Lower lobe of right lung (tissue), 2 donors: ENCODE measurements around the gene MPRIP. TPM values are rescaled to one million over a fixed set of nuclear protein-coding genes. Genes with fewer than 3 reads are reported as not detected.

Experiments used
- ATAC-seq, 2 donors: fragments of 200-7000 bp; cut with Tn5 transposase; one replicate each; pipeline ENCODE4 v1.9.1; 2020 to 2022; ENCODE audit warnings: mild to moderate bottlenecking in 2 of 2, moderate library complexity in 2 of 2
- DNase-seq: peaks from one replicate; pipeline ENCODE4 v3.0.0-alpha.2; 2020
- H3K27ac ChIP-seq: fragments of 200-600 bp; one replicate; pipeline ENCODE4 v1.8.0; 2022
- H3K27me3 ChIP-seq: fragments of 200-600 bp; one replicate; pipeline ENCODE4 v1.8.0; 2022; ENCODE audit warnings: low read depth
- H3K36me3 ChIP-seq: fragments of 200-600 bp; one replicate; pipeline ENCODE4 v1.8.0; 2022; ENCODE audit warnings: mild to moderate bottlenecking
- H3K4me1 ChIP-seq: fragments of 200-600 bp; one replicate; pipeline ENCODE4 v1.8.0; 2022
- H3K4me3 ChIP-seq: fragments of 200-600 bp; one replicate; pipeline ENCODE4 v1.8.0; 2022; ENCODE audit warnings: mild to moderate bottlenecking
- H3K9me3 ChIP-seq: fragments of 200-600 bp; one replicate; pipeline ENCODE4 v1.8.0; 2022
- intact Hi-C: fragments of 100-400 bp; cut with DNase I; formaldehyde crosslinking; loops from one replicate; pipeline ENCODE4 v1.11.0; 2022
- total RNA-seq: library from RNA; stranded (reverse); fragmentation: NEBNext Ultra II Directional; extraction: Animal tissue kit (Norgen Biotek cat#: 25700); gene quantifications from one replicate; pipeline ENCODE4 v1.2.1, GENCODE V29; 2021
- TF ChIP-seq, protein P1 (sequence below): fragments of 200-600 bp; IDR thresholded peaks from one replicate; pipeline ENCODE4 v1.8.0; 2022; ENCODE audit warnings: antibody characterized with exemption, mild to moderate bottlenecking
- donor health status: DM: no; HTN: yes; CAD: no; lungs with severe emphysema.

MPRIP gene
- total RNA-seq, 1 donor from 2014 or later, result 232 TPM

DNA sequence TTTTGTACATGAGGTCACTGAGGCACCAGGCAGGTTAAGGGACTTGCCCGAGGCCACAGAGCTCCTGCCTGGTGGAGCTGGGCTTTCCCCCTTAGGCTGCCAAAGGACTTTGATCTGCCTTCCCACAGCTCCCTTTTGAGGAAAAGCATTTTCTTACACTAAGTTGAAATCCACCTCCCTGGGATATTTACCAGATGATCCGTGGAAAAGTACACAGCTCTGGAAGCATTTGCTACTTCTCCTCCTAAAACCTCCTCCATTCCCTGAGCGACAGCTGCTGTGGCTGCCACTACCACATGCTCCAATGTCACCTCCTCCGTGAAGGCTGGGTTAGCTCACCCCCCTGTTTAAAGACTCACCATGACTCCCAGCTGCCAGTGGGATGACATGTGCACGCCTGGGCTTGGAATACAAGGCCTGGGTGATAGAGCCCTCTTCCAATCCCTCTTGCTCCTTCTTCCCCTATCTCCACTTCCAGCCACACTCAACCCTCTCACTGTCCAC lies 1.2 kb upstream of the MPRIP start:
- H3K36me3 ChIP-seq, result no peaks in the 10 kb centered on the region
- H3K9me3 ChIP-seq, result no peaks in the 10 kb centered on the region
- intact Hi-C loops, result no loop called here
- no peaks in the 10 kb centered on the region for H3K27me3 ChIP-seq
- H3K4me3 ChIP-seq, result no peak overlapping the region
- no peak for ATAC-seq
- TF ChIP-seq, protein P1, sequence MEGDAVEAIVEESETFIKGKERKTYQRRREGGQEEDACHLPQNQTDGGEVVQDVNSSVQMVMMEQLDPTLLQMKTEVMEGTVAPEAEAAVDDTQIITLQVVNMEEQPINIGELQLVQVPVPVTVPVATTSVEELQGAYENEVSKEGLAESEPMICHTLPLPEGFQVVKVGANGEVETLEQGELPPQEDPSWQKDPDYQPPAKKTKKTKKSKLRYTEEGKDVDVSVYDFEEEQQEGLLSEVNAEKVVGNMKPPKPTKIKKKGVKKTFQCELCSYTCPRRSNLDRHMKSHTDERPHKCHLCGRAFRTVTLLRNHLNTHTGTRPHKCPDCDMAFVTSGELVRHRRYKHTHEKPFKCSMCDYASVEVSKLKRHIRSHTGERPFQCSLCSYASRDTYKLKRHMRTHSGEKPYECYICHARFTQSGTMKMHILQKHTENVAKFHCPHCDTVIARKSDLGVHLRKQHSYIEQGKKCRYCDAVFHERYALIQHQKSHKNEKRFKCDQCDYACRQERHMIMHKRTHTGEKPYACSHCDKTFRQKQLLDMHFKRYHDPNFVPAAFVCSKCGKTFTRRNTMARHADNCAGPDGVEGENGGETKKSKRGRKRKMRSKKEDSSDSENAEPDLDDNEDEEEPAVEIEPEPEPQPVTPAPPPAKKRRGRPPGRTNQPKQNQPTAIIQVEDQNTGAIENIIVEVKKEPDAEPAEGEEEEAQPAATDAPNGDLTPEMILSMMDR, result no peak
- peak; percentile 35 for DNase-seq
- peaks cover 56% of the 10 kb centered on the region for H3K4me1 ChIP-seq
- H3K27ac ChIP-seq, result peak overlapping the region; percentile 51

DNA sequence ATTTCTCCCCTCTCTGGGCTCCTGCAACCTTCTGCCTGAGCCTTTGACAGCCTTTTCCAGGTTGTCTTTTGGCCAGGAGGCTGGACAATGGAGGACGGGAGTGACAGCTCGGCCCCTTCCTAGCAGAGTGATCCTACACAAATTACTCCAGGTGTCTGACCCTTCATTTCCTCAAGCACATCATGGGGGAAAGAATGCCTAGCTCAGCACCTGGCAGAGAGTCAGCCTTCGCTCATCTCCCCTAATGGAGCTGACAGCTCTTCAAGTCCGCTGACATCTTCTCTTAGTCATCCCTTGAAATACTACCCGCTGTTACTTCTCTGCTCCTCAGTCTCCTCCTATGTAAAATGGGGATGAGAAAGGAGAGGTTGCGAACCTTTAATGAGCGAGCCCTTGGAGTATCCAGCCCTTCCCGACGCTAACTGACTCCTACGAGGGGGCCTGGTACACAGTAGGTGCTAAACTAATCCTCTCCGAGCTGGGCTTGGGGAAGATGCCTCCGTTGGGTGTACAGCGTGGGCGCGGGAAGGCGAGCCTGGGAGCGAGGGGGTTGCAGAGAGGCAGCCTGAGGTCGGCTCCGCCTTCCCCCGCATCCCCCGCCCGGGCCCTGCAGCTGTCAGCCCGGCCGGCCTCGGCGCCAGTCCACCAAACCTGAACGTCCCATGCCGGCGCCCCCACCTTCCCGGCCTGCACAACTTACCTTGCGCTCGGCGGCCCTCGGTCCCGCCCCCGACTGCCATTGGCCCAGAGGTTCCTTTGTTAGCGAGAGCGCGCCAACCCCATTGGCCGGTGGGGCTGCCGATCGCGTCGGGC lies 480 bp upstream of the MPRIP start:
- ATAC-seq, result peak; percentile 97
- Histone ChIP-seq H3K9me3 (no peaks in the 10 kb centered on the region), H3K27me3 (no peaks in the 10 kb centered on the region), H3K27ac (peak overlapping the region; percentile 51), H3K4me3 (peak overlapping the region; percentile 64), H3K36me3 (no peaks in the 10 kb centered on the region), H3K4me1 (peaks cover 55% of the 10 kb centered on the region)
- peak; percentile 100 for DNase-seq
- intact Hi-C loops, result no loop called here
- TF ChIP-seq, protein P1, result no peak

DNA sequence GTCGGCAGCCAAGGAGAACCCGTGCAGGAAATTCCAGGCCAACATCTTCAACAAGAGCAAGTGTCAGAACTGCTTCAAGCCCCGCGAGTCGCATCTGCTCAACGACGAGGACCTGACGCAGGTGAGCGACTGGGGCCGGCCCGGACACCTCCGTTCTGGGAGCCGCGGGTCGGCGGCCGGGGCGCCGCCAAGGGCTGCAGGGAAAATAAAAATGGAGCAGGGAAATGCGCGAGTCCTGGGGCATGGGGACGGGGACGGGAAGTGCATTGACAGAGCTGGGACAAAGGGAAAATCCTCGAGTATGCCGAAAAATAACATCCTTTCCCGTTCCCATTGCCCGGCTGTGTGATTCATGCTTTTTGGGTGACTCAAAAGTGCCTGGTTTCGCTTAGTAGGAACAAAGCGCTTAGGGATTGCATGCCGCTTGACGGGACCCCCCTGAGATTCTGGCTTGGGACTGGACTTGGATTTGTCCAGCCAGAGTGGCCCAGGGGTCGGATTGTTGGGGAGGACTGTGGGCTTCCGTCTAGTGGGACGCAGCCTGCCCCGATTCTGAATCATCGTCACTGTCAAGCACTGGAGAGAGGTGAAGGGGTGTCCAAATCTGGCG lies 699 bp downstream of the MPRIP start:
- ATAC-seq (peak in 1 of 2 donors; percentile 3), DNase-seq (peak; percentile 60)
- Histone ChIP-seq H3K36me3 (no peaks in the 10 kb centered on the region), H3K4me1 (peaks cover 54% of the 10 kb centered on the region), H3K4me3 (peak overlapping the region; percentile 75), H3K9me3 (no peaks in the 10 kb centered on the region), H3K27ac (peak overlapping the region; percentile 83), H3K27me3 (no peaks in the 10 kb centered on the region)
- intact Hi-C loops, result no loop called here
- TF ChIP-seq, protein P1, result no peak

DNA sequence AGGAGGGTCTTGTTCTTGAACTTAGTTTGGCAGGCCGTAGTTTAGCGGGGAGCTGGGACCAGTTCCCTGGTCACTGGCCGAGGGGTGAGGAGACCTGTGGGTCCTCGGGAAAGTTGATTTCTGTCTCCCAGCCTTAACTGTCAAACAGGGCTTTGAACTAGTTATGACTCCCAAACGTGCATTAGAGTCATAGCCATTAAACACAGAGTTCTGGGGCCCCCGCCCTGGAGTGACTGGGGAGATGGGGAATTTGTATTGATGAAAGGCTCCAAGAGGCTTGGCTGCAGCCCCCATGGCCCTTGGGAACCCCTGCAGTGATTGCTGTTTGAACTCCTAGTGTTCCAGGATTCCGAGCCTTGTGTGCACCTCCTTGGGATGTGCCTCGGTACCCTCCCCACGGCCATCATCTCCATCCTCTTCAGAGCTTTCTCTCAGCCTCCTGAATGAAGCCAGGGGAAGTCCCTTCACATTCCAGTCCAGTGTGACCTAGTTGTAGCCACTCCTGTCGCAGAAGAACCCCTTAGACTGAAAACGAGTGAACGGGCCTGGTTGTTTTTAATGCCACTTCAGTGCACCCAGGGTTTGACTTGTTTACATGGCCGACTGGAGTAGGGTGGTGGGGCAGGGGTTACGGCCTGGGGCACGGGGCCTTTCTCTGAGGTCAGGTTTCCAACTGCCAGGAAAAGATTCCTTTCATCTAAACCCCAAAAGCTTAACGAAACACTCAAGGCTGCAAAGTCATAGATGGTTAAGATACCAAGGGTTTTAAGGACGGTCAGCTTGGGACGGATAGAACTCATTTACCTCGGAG lies 1.4 kb downstream of the MPRIP start:
- intact Hi-C loops, result no loop called here
- DNase-seq, result no peak
- Histone ChIP-seq H3K27me3 (no peaks in the 10 kb centered on the region), H3K4me1 (peaks cover 59% of the 10 kb centered on the region), H3K4me3 (peak overlapping the region; percentile 75), H3K27ac (peak overlapping the region; percentile 83), H3K9me3 (no peaks in the 10 kb centered on the region), H3K36me3 (no peaks in the 10 kb centered on the region)
- ATAC-seq, result peak; percentile 52 to 70
- TF ChIP-seq, protein P1, result no peak

DNA sequence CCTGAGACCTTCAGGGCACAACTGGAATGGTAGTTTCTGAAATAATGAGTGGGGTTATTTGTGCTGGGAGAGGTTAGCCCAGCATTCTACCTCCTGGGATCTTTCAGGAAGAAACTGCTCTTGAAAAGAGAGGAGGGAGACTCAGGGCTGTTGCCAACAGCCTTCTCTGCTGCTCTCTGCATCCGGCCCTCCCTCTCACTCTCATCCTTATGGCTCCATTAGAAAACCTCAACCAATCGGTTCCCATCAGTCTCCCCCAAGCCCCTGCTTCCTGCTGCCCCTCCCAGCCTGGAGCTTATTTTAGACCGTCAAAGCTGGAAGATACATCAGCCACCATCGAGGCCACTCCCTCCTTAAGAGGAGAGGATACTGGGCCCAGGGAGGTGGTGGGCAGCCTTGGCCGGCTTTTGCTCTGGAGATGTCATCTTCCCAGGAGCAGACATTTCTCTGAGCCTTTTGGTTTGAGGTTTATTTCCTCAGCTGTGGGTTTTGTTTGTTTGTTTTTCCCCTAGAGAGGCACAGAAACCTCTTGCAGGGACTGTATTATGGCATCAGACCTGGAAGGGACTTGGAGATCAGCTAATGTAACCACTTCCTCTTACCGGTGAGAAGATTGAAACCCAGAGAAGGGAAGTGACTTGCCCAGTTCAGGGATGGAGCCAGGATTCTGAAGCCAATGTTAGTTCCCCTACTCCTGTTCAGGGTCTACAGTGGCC lies 2.7 kb downstream of the MPRIP start:
- peak; percentile 23 to 30 for ATAC-seq
- peak overlapping the region; percentile 75 for H3K4me3 ChIP-seq
- H3K36me3 ChIP-seq, result no peaks in the 10 kb centered on the region
- TF ChIP-seq, protein P1, result no peak
- no peaks in the 10 kb centered on the region for H3K27me3 ChIP-seq
- no peaks in the 10 kb centered on the region for H3K9me3 ChIP-seq
- no peak for DNase-seq
- peaks cover 64% of the 10 kb centered on the region for H3K4me1 ChIP-seq
- intact Hi-C loops, result no loop called here
- H3K27ac ChIP-seq, result peak overlapping the region; percentile 83
